ENCODE measurements around the gene BLNK. TPM values are rescaled to one million over a fixed set of nuclear protein-coding genes. Genes with fewer than 3 reads are reported as not detected.

The BLNK gene
- total and polyA plus RNA-seq, 8 donors: 7.1 to 25.8 (median 12.7) TPM

GRCh38 chr10:96305019-96305418 is 33.6 kb upstream of the BLNK start:
- Histone ChIP-seq H3K27me3 (no peaks in the 10 kb centered on the region), H3K9me3 (no peaks in the 10 kb centered on the region), H3K27ac (no peak overlapping the region), H3K4me3 (no peak overlapping the region), H3K36me3 (no peaks in the 10 kb centered on the region), H3K4me1 (no peaks in the 10 kb centered on the region)
- ATAC-seq (no peak), FAIRE-seq (no peak), DNase-seq (no peak)
- intact Hi-C loops (cut with DNase I): no loop called here
- no peak for TF ChIP-seq CTCF (IDR thresholded peaks at IDR 0.05)
- WGBS, 2 donors: 91% methylated on average over 3 of the region's 3 CpGs

- FAIRE-seq (no peak), DNase-seq (no peak), ATAC-seq (no peak)
- no peak for TF ChIP-seq CTCF (IDR thresholded peaks at IDR 0.05)
- 79 to 80% methylated on average over 8 of the region's 8 CpGs for WGBS, 2 donors
- no peaks in the 10 kb centered on the region for H3K9me3 ChIP-seq
- H3K4me3 ChIP-seq: no peak within 1 kb of the TSS
- H3K4me1 ChIP-seq: peaks cover 0 to 2% (median 0%) of the 10 kb centered on the region in 3 donors
- intact Hi-C loops (cut with DNase I): no loop called here
- no peak within 1 kb of the TSS for H3K27ac ChIP-seq
- H3K27me3 ChIP-seq: no peaks in the 10 kb centered on the region
- H3K36me3 ChIP-seq: no peaks in the 10 kb centered on the region
These were observed 32.9 kb upstream of the BLNK start, which contains the start of gene DNTT for GRCh38 chr10:96304230-96304629. DNTT (plus strand) TSS chr10:96304434; CDS start chr10:96304498, 64 bp downstream.

GRCh38 chr10:96301616-96302015 is 30.2 kb upstream of the BLNK start:
- H3K36me3 ChIP-seq: no peaks in the 10 kb centered on the region
- 10 to 19% methylated on average over 1 of the region's 1 CpG for WGBS, 2 donors
- FAIRE-seq: no peak

GRCh38 chr10:96299383-96299782 is 28.0 kb upstream of the BLNK start:
- Histone ChIP-seq H3K27ac (no peak overlapping the region), H3K36me3 (no peaks in the 10 kb centered on the region), H3K4me3 (no peak overlapping the region), H3K27me3 (no peaks in the 10 kb centered on the region), H3K9me3 (no peaks in the 10 kb centered on the region), H3K4me1 (peaks cover 0 to 5% (median 0%) of the 10 kb centered on the region in 3 donors)
- intact Hi-C loops (cut with DNase I): no loop called here
- DNase-seq (peak in 1 of 6 donors; percentile 29), ATAC-seq (peak in 3 of 4 donors; percentile 45 to 73 (median 64)), FAIRE-seq (no peak)
- WGBS, 2 donors: 30 to 31% methylated on average over 5 of the region's 5 CpGs
- TF ChIP-seq CTCF (IDR thresholded peaks at IDR 0.05): no peak

More at GRCh38 chr10:96301616-96302015, 30.2 kb upstream of the BLNK start:
- TF ChIP-seq CTCF (IDR thresholded peaks at IDR 0.05): no peak
- ATAC-seq (peak in 1 of 4 donors; percentile 32), DNase-seq (no peak)
- H3K4me3 ChIP-seq: no peak overlapping the region
- intact Hi-C loops (cut with DNase I): no loop called here
- H3K27me3 ChIP-seq: no peaks in the 10 kb centered on the region
- H3K4me1 ChIP-seq: peaks cover 0 to 5% (median 0%) of the 10 kb centered on the region in 3 donors
- H3K9me3 ChIP-seq: no peaks in the 10 kb centered on the region
- H3K27ac ChIP-seq: no peak overlapping the region

GRCh38 chr10:96298362-96298761 is 27.0 kb upstream of the BLNK start:
- DNase-seq (no peak), ATAC-seq (no peak), FAIRE-seq (no peak)
- H3K27ac ChIP-seq: no peak overlapping the region
- intact Hi-C loops (cut with DNase I): no loop called here
- no peak for TF ChIP-seq CTCF (IDR thresholded peaks at IDR 0.05)
- no peaks in the 10 kb centered on the region for H3K36me3 ChIP-seq
- 84 to 87% methylated on average over 3 of the region's 3 CpGs for WGBS, 2 donors
- no peaks in the 10 kb centered on the region for H3K9me3 ChIP-seq
- no peak overlapping the region for H3K4me3 ChIP-seq
- H3K27me3 ChIP-seq: no peaks in the 10 kb centered on the region
- H3K4me1 ChIP-seq: peaks cover 0 to 5% (median 0%) of the 10 kb centered on the region in 3 donors
